IPS-NIHi7 (cell line): ENCODE data around the gene PDPK1.
A peak's percentile ranks its signal among the peaks of the same experiment; 100 is the strongest.

Experiments
- DNase-seq: peaks from one replicate; pipeline ENCODE4 v3.0.0; 2012; ENCODE audit warnings: mixed read lengths; ENCODE audit errors: extremely low spot score

Gene PDPK1

DNA sequence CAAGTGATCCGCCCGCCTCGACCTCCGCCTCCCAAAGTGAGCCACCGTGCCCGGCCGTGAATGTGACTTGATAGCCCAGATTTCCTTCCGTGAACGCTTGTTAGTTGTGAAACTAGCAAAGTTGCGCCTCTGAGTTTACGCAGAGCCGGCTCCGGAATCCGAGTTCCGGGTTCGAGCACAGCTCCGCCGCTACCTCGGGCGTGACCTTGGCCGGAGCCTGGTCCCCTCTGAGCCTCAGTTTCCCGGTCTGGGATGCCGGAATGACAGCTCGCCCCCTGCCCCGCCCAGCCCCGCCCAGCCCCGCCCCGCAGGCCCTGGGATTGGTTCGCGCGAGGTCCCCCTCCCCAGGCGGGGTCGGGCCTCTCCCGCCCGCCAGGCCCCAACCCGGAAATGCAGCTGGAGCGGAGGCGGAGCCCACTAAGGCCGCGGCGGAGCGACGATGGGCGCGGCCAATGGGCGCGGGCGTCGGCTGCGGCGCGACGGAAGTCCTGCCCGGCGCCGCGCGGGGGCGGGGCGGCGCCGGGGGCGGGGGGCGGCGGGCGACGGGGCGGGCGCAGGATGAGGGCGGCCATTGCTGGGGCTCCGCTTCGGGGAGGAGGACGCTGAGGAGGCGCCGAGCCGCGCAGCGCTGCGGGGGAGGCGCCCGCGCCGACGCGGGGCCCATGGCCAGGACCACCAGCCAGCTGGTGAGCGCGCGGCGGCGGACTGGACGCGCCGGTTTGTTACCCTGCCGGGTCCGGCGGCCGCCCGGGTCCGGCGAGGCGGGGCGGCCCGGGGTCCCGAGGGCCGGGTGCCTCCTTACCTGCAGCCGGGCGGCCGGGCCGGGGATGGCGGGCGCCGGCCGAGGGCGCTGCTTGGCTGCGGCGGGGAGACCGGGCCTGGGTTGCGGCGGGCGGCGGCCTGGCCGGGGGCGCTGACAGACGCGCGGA lies at the start of gene PDPK1:
PDPK1 (plus strand) TSS at position 571 of the 929 bp plus-strand sequence; CDS start at position 663, 92 bp downstream.
- DNase-seq, result peak; percentile 94

DNA sequence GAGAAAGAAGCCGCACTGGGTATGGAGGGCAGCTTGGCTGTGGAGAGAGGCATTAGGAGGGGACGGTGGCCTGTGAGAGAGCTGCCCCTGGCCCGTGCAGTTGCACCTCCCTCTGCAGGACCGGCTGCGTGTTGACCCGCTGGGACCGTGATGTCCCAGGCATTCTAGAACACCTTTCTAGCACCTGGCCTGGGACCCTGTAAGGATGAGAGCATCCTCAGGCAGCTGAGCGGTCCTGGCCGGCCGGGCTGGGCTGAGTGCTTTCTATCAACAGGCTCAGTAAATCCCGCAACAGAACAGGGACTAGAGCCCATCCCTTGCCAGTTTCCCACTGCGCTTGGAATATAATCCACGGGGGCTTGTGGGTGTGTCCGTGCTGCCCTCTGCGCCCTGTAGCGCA lies 48.2 kb upstream of the PDPK1 start:
- no peak for DNase-seq

DNA sequence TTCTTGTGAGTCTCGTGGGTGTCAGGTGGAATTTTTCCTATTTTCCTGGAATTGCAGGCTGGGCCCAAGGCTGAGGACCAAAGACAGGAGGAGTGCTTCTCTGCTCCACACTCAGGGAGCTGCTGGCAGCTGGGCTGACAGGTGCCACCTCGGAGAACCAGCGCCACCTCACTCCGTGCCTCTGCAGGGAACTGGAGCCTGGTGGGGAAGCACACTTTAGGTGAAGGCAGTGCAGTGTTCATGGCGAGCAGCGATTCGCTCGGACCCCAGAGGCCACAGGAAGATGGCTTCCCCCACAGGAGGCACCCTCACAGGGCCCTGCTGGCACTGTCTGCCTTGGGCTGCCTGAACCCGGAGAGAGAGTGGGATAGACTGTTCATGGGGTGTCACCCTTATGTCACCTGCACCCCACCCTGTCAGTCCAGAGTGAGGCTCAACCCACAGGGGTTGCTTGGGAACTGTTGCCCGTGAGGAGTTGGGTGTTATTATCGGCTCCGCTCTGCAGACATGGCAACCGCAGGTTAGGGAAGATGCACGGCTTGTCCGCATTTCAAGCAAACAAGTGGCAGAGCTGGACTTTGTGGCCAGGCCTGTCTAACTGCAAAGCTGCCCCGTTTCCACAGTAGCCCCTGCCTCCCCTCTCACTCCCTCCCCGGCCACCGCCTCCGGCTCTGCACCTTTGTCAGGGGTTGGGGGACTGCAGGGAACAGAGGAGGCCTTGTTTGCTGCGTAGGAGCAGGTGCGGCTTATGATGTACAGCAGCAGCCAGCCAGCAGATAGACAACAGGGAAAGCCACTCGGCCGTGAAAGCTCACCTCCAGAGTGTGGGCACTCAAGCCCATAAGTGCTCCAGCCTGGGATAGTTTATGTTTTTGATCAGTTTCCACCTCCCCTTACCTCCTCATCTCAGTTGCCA lies 47.4 kb upstream of the PDPK1 start:
- no peak for DNase-seq

DNA sequence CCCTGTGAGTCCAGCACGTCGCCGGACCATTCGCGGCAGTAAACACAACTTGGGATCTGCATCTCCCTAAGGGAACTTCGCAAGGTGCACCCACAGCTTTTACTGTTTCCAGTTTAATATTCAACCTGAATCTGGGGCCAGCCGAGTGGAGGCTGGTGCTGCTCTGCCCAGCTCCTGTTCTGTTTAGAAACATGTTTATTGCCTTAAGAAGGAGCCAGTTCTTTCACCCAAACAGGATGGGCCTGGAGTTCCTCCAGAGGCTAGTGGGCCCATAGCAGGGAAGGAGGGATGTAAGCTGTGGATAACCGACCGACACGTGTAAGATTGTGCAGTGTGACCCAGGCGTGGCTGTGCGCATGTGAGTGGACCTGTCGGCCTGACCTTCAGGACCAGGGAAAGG lies 45.5 kb upstream of the PDPK1 start:
- no peak for DNase-seq

DNA sequence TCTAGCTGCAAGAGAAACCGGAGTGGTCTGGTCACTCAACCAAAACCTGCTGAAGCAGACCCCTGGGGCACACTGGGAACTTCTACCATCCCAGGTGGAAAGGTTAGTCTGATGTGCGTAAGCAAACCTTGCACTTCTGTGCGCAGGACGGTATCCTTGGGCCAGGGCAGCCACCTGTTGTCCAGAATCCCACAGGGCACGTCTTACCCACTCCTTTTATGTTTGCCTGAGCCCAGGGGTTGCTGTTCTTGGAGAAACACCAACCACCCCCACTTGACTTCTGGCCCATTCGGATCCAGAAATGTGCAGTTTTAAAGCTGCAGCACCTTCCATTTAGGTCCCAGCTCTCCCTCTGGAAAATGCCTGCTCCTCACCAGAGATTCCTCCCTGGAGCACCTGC lies 44.2 kb upstream of the PDPK1 start:
- DNase-seq, result no peak

DNA sequence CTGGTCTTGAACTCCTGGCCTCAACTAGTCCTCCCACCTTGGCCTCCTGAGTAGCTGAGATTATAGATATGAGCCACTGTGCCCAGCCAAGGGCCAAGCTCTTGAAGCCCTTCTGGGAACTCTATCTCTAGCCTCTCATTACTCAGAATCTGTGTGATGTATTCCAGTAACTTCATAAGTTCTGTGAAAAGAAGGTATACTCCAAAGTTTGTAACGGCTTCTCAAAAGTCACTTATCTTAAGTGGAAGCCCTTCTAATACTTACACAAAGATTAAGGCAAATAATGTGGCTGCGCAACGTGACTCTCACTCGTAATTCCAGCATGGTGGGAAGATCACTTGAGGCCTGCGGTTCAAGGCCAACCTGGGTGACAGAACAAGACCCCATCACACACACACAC lies 43.2 kb upstream of the PDPK1 start:
- DNase-seq, result no peak

DNA sequence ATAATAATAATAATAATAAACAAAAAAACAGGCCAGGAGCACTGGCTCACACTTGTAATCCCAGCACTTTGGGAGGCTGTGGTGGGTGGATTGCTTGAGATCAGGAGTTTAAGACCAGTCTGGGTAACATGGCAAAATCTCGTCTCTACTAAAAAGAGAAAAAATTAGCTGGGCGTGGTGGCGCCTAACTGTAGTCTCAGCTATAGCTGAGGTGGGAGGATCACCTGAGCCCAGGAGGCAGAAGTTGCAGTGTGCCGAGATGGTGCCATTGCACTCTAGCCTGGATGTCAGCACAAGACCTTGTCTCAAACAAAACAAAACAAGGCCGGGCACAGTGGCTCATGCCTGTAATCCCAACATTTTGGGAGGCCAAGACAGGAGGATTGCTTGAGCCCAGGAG lies 42.8 kb upstream of the PDPK1 start:
- no peak for DNase-seq

DNA sequence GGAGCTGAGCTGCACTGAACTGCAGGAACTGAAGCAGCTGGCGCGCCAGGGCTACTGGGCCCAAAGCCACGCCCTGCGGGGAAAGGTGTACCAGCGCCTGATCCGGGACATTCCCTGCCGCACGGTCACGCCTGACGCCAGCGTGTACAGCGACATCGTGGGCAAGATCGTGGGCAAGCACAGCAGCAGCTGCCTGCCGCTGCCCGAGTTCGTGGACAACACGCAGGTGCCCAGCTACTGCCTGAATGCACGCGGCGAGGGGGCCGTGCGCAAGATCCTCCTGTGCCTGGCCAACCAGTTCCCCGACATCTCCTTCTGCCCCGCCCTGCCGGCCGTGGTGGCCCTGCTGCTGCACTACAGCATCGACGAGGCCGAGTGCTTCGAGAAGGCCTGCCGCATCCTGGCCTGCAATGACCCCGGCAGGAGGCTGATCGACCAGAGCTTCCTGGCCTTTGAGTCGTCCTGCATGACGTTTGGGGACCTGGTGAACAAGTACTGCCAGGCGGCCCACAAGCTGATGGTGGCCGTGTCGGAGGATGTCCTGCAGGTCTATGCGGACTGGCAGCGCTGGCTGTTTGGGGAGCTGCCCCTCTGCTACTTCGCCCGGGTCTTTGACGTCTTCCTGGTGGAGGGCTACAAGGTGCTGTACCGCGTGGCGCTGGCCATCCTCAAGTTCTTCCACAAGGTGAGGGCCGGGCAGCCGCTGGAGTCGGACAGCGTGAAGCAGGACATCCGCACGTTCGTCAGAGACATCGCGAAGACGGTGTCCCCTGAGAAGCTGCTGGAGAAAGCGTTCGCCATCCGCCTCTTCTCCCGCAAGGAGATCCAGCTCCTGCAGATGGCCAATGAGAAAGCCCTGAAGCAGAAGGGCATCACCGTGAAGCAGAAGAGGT lies 41.4 kb upstream of the PDPK1 start:
- no peak for DNase-seq

DNA sequence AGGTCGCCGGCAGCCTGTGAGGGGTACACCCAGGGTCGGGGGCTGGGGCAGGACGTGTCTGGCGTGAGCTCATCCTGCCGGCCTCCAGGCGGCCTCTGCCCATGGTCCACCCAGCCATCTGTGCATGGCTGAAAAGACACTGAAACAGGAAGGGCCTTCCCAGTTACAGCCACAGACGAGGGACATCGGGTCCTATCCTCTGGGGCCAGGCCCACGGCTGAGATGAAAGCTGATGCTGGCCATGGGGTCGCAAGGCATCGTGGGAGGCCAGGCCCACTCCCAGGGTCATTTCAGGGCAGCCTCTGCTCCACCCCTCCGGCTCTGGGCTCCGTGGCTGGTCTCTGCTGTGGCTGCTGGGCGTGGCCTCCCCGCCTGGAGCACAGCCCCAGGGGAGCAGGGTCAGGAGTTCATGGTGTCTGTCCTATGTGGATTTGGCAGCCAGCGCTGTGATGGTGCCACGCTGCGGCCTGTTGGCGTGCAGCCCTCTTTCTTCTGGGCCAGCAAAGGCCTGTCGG lies 40.6 kb upstream of the PDPK1 start:
- no peak for DNase-seq

DNA sequence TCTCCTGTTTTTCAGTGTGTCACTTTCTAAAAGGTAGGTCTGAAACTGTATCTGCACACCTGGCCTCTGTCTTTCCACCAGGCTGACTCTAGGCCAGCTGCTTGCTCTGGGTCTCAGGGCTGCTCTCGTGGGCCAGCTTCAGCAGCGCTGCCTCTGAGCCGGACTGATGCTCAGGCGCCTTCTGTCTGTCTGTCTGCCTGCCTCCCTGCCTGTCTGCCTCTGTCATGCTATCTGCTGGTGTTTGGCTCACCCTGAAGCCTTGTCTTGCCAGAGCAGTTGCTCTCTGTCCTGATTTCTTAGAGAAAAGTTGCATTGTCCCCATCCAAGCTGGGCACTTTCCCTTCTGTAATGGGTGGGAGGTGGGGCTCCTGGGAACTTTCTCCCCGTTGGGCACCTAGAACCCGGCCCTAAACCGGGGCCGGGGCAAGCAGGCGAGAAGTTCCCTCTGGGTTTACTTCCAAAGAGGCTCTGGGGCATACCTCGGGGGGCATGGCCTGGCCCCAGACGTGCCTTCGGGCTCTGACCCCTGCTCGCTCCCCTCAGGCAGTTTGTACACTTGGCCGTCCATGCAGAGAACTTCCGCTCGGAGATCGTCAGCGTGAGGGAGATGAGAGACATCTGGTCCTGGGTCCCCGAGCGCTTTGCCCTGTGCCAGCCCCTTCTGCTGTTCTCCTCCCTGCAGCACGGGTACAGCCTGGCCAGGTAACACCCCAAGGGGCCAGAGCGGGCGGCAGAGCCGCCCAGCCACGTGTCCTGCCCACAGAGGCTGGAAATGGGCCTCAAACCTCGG lies 39.9 kb upstream of the PDPK1 start:
- DNase-seq, result no peak

DNA sequence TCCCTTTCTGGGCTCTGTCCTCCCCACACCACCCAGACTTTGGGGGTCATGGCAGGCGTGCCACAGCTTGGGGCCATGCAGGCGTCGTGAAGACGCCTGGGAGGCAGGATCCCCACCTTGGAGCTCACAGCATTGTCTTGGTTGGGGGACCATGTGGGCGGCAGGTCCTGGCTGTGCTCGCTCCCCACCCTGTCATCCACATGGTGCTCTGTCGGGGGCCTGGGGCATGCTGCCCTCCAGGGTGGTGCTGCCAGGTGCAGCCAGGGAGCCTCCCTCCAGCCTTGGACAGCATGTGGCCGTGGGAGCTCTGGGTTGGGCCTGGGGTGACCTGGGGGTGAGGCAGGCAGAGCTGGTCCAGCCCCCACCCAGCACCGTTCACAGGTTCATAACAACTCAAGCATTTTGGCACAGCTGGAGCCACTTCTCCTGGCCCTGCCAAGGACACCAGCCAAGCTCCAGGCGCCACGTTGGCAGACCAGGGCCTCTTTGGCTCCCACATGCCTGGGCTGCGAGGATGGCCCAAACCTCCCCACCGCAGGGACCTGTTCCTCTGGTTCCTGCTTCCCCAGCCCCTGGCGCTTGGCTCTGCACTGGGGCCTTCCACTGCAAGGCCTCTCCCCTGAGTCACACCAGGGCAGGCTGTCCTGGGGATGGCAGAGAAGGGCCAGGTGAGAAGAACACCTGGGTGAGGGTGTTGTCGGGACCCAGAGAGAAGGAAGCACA lies 39.1 kb upstream of the PDPK1 start:
- no peak for DNase-seq

DNA sequence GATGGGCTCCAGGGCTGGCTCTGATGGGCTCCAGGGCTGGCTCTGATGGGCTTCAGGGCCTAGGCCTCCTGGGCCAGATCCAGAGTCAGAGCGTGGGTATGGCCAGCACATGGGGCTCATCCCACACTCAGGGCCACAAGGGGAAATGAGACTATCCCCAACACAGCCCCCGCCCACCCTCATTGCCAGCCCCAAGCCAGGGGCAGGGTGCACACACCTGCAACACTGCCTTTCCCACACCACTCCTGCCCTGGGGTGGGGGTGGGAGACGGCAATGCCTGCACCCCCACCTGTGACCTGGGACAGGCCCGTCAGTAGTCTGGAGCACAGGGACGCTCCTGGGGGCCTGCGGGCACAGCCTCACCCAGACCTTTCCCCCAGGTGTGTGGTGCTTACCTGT lies 38.4 kb upstream of the PDPK1 start:
- DNase-seq, result no peak

DNA sequence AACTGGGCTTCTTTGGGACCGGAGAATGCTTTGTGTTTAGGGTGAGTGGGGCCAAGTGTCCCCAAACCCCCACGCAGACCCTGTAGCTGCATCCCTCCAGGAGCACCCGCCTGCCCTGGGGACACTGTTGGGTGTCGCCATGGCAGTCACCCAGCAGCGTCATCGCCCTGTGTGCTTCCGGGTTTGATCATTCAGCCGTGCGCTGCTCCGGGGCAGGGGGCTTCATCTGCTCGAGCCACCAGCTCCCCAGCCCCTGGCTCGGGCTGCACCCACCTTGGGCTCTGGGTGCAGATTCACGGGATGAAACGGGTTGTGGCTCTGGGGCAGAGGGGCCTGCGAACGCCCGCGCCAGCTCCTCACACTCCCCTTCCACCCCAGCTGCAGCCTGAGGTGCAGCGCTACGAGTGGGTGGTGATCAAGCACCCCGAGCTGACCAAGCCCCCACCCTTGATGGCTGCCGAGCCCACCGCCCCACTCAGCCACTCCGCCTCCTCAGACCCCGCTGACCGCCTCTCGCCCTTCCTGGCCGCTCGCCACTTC lies 37.9 kb upstream of the PDPK1 start:
- no peak for DNase-seq

DNA sequence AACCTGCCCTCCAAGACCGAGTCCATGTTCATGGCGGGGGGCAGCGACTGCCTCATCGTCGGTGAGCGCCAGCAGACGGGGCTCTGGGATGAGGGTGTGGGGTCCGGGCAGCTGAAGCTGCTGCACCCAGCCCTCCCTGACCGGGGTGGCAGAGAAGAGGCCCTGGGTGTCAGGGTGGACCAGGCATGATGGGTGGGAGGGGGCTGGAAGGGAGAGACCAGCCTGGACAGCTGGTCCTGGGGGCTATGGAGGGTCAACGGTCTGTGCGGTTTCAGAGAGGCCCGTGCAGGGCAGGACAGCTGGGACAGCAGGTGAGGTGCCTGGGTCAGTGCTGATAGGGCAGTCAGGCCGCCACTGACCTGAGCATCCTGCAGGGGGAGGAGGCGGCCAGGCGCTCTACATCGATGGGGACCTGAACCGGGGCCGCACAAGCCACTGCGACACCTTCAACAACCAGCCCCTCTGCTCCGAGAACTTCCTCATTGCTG lies 37.3 kb upstream of the PDPK1 start:
- no peak for DNase-seq

DNA sequence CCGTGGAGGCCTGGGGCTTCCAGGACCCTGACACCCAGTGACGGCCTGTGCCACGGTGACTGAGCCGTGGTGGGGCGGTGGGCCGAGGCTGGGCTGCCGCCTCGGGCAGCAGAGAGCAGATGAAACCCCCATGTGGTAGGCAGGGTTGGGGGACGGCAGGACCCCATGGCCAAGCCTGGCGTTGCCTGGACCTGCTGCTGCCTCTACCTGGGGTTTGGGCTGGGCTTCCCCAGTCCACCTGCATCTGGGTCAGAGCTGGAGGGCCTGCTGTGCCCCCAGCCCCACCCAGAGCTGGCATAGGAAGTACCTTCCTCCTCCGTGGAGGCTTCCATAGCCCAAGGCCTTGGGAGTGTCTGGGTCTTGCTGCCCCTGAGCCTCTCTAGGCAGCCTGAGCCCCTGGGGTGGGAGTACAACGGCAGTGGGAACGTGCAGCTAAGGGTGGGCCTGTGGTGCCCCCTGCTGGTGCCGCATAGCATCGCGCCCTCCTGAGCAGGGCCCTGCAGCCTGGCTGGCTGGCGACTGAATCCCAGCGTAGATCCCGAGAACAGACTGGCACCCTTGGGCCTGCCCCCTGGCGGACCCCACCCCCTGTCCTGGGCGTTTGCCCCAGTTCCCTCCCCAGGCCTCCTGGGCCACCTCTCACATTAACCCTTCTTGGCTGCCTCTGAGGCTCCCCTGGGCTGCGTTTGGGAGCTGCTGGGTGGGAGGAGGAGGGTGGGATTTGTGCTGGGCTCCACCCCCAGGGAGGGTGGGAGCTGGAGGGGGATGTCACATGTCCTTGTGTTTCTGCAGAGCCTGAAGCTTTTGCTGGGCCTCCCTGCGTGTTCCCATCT lies 36.7 kb upstream of the PDPK1 start:
- peak; percentile 95 for DNase-seq

DNA sequence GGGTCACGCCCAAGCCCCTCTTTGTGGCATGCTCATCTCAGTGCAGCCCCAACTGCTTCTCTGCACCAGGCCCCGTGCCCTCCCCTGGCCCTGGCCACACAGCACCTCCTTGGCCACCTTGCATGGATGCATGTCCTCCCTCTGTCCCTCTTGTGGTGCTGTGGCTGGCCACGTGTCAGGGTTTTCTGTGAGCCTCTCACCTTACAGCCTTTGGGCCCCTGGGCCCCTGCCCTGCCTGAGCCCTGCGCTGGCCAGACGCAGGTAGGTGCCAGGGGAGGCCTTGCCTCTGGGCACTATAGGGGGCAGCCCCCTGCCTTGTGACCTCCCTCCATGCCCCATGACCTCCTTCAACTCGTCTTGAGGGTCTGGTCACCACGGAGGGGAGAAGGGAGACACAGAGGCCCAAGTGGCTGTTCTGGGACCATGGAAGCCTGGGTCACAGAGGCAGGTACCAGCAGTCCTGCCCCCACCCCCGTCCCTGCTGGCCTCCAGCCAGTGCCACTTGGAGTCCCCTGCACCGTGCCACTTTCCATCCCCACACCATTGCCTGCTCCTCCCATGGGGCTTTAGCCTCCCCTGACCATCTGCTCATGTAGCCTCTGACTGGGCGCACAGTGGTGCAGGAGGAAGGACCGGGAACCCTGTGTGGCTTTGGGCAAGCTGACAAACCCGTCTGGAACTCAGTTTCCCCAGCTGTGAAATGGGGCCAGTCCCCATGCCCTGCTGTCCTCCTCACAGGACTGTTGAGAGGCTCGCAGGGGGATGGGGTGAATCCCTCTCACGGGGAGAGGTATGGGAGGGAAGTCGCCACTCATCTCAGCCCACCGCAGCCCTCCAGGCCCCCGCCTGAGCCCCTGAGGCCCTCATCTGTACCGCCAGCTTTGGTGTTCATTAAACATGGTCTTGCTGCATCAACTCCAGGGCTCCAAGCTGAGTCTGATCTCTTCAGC lies 35.6 kb upstream of the PDPK1 start:
- DNase-seq, result no peak

DNA sequence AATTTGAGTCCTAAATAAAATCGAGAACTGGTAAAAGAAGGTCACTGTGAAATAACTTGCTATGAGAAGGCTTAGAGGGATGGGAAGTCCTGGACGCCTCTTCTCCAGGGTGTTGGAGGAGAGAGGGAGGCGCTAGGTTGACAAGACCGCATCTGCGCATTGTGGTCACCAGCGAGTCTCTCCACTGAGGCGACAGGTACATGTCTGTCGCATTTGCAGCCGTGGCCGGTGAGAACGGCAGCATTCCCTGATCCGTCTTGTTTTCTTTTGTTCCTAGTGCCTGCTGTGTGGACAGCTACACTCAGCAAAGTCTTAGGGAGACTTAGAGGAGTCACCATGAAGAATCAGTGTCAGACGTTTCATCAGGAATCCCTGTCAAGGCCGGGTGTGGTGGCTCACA lies 32.1 kb upstream of the PDPK1 start:
- DNase-seq, result no peak
